GM21447 (cell line): ENCODE data around the gene CLTRN.
"Not testable (repeated sequence)": the region's sequence is repeated elsewhere in the genome, so short reads cannot be mapped to it uniquely, and the experiment has no call there.

Source experiments
- ATAC-seq: cut with Tn5 transposase; IDR thresholded peaks from one replicate; pipeline ENCODE4 v1.9.1; 2021; ENCODE audit not compliant: unreplicated experiment

Gene CLTRN

GRCh38 chrX:15653961-15654360, 10.6 kb downstream of the CLTRN start:
- no peak for ATAC-seq

- not testable (repeated sequence) for ATAC-seq
These were observed 17.1 kb downstream of the CLTRN start for GRCh38 chrX:15647510-15647909.

- ATAC-seq, result no peak
These were observed 18.1 kb downstream of the CLTRN start for GRCh38 chrX:15646543-15646942.

GRCh38 chrX:15646031-15646430, 18.6 kb downstream of the CLTRN start:
- ATAC-seq, result no peak

GRCh38 chrX:15645266-15645665, 19.3 kb downstream of the CLTRN start:
- ATAC-seq, result no peak

GRCh38 chrX:15644560-15644872, 20.1 kb downstream of the CLTRN start:
- no peak for ATAC-seq

GRCh38 chrX:15643786-15644559, 20.6 kb downstream of the CLTRN start:
- ATAC-seq, result no peak

GRCh38 chrX:15631637-15632036, 33.0 kb downstream of the CLTRN start:
- no peak for ATAC-seq

GRCh38 chrX:15623054-15623453, 41.6 kb downstream of the CLTRN start:
- no peak for ATAC-seq

- ATAC-seq, result no peak
These were observed 45.4 kb downstream of the CLTRN start for GRCh38 chrX:15619053-15619755.

GRCh38 chrX:15617111-15617510, 47.5 kb downstream of the CLTRN start:
- no peak for ATAC-seq

GRCh38 chrX:15616531-15616930, 48.1 kb downstream of the CLTRN start:
- no peak for ATAC-seq

GRCh38 chrX:15607067-15607466, 57.5 kb downstream of the CLTRN start:
- no peak for ATAC-seq

- ATAC-seq, result no peak
These were observed 58.5 kb downstream of the CLTRN start for GRCh38 chrX:15606136-15606535.

GRCh38 chrX:15605226-15605625, 59.4 kb downstream of the CLTRN start:
- ATAC-seq, result no peak

- ATAC-seq, result no peak
These were observed 61.8 kb downstream of the CLTRN start for GRCh38 chrX:15602761-15603160.

GRCh38 chrX:15601932-15602331, 62.7 kb downstream of the CLTRN start:
- no peak for ATAC-seq

- ATAC-seq, result no peak
These were observed 63.9 kb downstream of the CLTRN start, which contains the start of gene ACE2 for GRCh38 chrX:15600745-15601144. Gene ACE2, minus strand, starts transcription at chrX:15600960. Its CDS starts 49 bp downstream, at chrX:15600911.

- ATAC-seq, result no peak
These were observed 64.6 kb downstream of the CLTRN start for GRCh38 chrX:15600049-15600448.

- no peak for ATAC-seq
These were observed 65.1 kb downstream of the CLTRN start for GRCh38 chrX:15599461-15599860.

GRCh38 chrX:15598026-15598425, 66.6 kb downstream of the CLTRN start:
- no peak for ATAC-seq

- no peak for ATAC-seq
These were observed 70.2 kb downstream of the CLTRN start for GRCh38 chrX:15594371-15594770.
